Parathyroid adenoma (tissue), 2 donors: ENCODE data around the gene MBP.
"Not testable (repeated sequence)": the region's sequence is repeated elsewhere in the genome, so short reads cannot be mapped to it uniquely, and the experiment has no call there.

Source experiments
- H2AFZ ChIP-seq: fragments of 300-600 bp; sonication (generic); one replicate; pipeline ENCODE4 v1.7.0; 2017; ENCODE audit warnings: antibody characterized with exemption, mild to moderate bottlenecking
- H3K27ac ChIP-seq: fragments of 300-600 bp; sonication (generic); one replicate; pipeline ENCODE4 v1.7.0; 2017
- H3K27me3 ChIP-seq: fragments of 300-600 bp; sonication (generic); one replicate; pipeline ENCODE4 v1.7.0; 2017; ENCODE audit warnings: low read length; ENCODE audit not compliant: control insufficient read depth, insufficient read depth
- H3K36me3 ChIP-seq: fragments of 300-600 bp; sonication (generic); one replicate; pipeline ENCODE4 v1.7.0; 2017; ENCODE audit warnings: low read length; ENCODE audit not compliant: control insufficient read depth, insufficient read depth
- H3K4me1 ChIP-seq: fragments of 300-600 bp; sonication (generic); one replicate; pipeline ENCODE4 v1.7.0; 2017; ENCODE audit warnings: control low read depth
- H3K4me2 ChIP-seq: fragments of 300-600 bp; sonication (generic); one replicate; pipeline ENCODE4 v1.7.0; 2017; ENCODE audit warnings: low read length
- H3K4me3 ChIP-seq: fragments of 300-600 bp; sonication (generic); one replicate; pipeline ENCODE4 v1.7.0; 2017; ENCODE audit warnings: low read depth, low read length
- H3K79me2 ChIP-seq: fragments of 300-600 bp; sonication (generic); one replicate; pipeline ENCODE4 v1.7.0; 2017; ENCODE audit warnings: control low read depth
- H3K9ac ChIP-seq: fragments of 300-600 bp; sonication (generic); one replicate; pipeline ENCODE4 v1.7.0; 2017; ENCODE audit warnings: mild to moderate bottlenecking
- H3K9me3 ChIP-seq: fragments of 300-600 bp; sonication (generic); one replicate; pipeline ENCODE4 v1.7.0; 2017; ENCODE audit warnings: low read length; ENCODE audit not compliant: control insufficient read depth
- CTCF ChIP-seq: fragments of 300-600 bp; sonication (generic); IDR thresholded peaks from one replicate; pipeline ENCODE4 v1.7.0; 2017; ENCODE audit warnings: antibody characterized with exemption, mild to moderate bottlenecking
- donor health status: primary hyperparathyroidism.

Gene MBP

GRCh38 chr18:76953156-76953555 is 179.4 kb downstream of the MBP start:
- no peaks in the 10 kb centered on the region for H3K9me3 ChIP-seq
- no peak for TF ChIP-seq CTCF
- no peak overlapping the region for H3K4me2 ChIP-seq
- H3K4me3 ChIP-seq: no peak overlapping the region
- no peaks in the 10 kb centered on the region for H3K36me3 ChIP-seq
- no peak overlapping the region for H3K9ac ChIP-seq
- H2AFZ ChIP-seq: peak overlapping the region; percentile 50
- peaks cover 6% of the 10 kb centered on the region for H3K79me2 ChIP-seq
- peak overlapping the region; percentile 60 for H3K27ac ChIP-seq
- H3K27me3 ChIP-seq: no peaks in the 10 kb centered on the region
- H3K4me1 ChIP-seq: peaks cover 14% of the 10 kb centered on the region

- no peak overlapping the region for H3K4me3 ChIP-seq
- no peaks in the 10 kb centered on the region for H3K27me3 ChIP-seq
- no peaks in the 10 kb centered on the region for H3K9me3 ChIP-seq
- H3K79me2 ChIP-seq: peaks cover 6% of the 10 kb centered on the region
- peak overlapping the region; percentile 50 for H2AFZ ChIP-seq
- no peaks in the 10 kb centered on the region for H3K36me3 ChIP-seq
- TF ChIP-seq CTCF: no peak
- H3K9ac ChIP-seq: no peak overlapping the region
- peak overlapping the region; percentile 60 for H3K27ac ChIP-seq
- H3K4me2 ChIP-seq: no peak overlapping the region
- H3K4me1 ChIP-seq: peaks cover 13% of the 10 kb centered on the region
These were observed 179.8 kb downstream of the MBP start for GRCh38 chr18:76952747-76953146.

GRCh38 chr18:76951456-76952247 is 180.9 kb downstream of the MBP start:
- no peak overlapping the region for H3K27ac ChIP-seq
- H3K79me2 ChIP-seq: peaks cover 4% of the 10 kb centered on the region
- H3K27me3 ChIP-seq: no peaks in the 10 kb centered on the region
- no peak for TF ChIP-seq CTCF
- H3K4me2 ChIP-seq: no peak overlapping the region
- no peaks in the 10 kb centered on the region for H3K9me3 ChIP-seq
- no peak overlapping the region for H2AFZ ChIP-seq
- no peak overlapping the region for H3K4me3 ChIP-seq
- H3K36me3 ChIP-seq: no peaks in the 10 kb centered on the region
- H3K4me1 ChIP-seq: peaks cover 13% of the 10 kb centered on the region
- H3K9ac ChIP-seq: no peak overlapping the region

- TF ChIP-seq CTCF: no peak
- H3K36me3 ChIP-seq: no peaks in the 10 kb centered on the region
- H3K9ac ChIP-seq: no peak overlapping the region
These were observed 184.2 kb downstream of the MBP start for GRCh38 chr18:76948345-76948744.

GRCh38 chr18:76944346-76944745 is 188.2 kb downstream of the MBP start:
- H3K4me1 ChIP-seq, H3K79me2 ChIP-seq, H3K4me2 ChIP-seq, H3K4me3 ChIP-seq, H3K9me3 ChIP-seq, H3K36me3 ChIP-seq, H2AFZ ChIP-seq, H3K27ac ChIP-seq, H3K27me3 ChIP-seq, H3K9ac ChIP-seq: not testable (repeated sequence)

More at GRCh38 chr18:76948345-76948744, 184.2 kb downstream of the MBP start:
- peaks cover 6% of the 10 kb centered on the region for H3K4me1 ChIP-seq
- no peaks in the 10 kb centered on the region for H3K27me3 ChIP-seq
- H2AFZ ChIP-seq: no peak overlapping the region
- H3K9me3 ChIP-seq: no peaks in the 10 kb centered on the region
- H3K79me2 ChIP-seq: no peaks in the 10 kb centered on the region
- H3K4me3 ChIP-seq: no peak overlapping the region
- no peak overlapping the region for H3K4me2 ChIP-seq
- H3K27ac ChIP-seq: no peak overlapping the region
